GM18907 (cell line): ENCODE results near the gene DOCK4.

Source experiments
- ATAC-seq: cut with Tn5 transposase; IDR thresholded peaks from one replicate; pipeline ENCODE4 v1.9.1; 2021; ENCODE audit warnings: mild to moderate bottlenecking, moderate library complexity; ENCODE audit not compliant: unreplicated experiment

The DOCK4 gene

GRCh38 chr7:111749625-111750024 is 456.6 kb downstream of the DOCK4 start:
- ATAC-seq = no peak

GRCh38 chr7:111747718-111748117 is 458.5 kb downstream of the DOCK4 start:
- ATAC-seq = no peak

- ATAC-seq = no peak
These were observed 459.2 kb downstream of the DOCK4 start for GRCh38 chr7:111746950-111747349.

GRCh38 chr7:111744501-111745155 is 461.6 kb downstream of the DOCK4 start:
- ATAC-seq = no peak

GRCh38 chr7:111743244-111743847 is 462.9 kb downstream of the DOCK4 start:
- no peak for ATAC-seq

- peak; percentile 95 for ATAC-seq
These were observed 464.4 kb downstream of the DOCK4 start for GRCh38 chr7:111741811-111742240.

- ATAC-seq = no peak
These were observed 465.3 kb downstream of the DOCK4 start for GRCh38 chr7:111740942-111741341.

GRCh38 chr7:111736552-111736874 is 469.7 kb downstream of the DOCK4 start:
- no peak for ATAC-seq

GRCh38 chr7:111735661-111736551 is 470.3 kb downstream of the DOCK4 start:
- peak; percentile 72 for ATAC-seq

- no peak for ATAC-seq
These were observed 471.1 kb downstream of the DOCK4 start for GRCh38 chr7:111734954-111735660.

- ATAC-seq = no peak
These were observed 473.3 kb downstream of the DOCK4 start for GRCh38 chr7:111732923-111733322.

GRCh38 chr7:111730476-111731300 is 475.5 kb downstream of the DOCK4 start:
- no peak for ATAC-seq

GRCh38 chr7:111730057-111730456 is 476.1 kb downstream of the DOCK4 start:
- no peak for ATAC-seq

- no peak for ATAC-seq
These were observed 476.7 kb downstream of the DOCK4 start for GRCh38 chr7:111729483-111729882.

- no peak for ATAC-seq
These were observed 477.6 kb downstream of the DOCK4 start for GRCh38 chr7:111728635-111728995.

- no peak for ATAC-seq
These were observed 478.1 kb downstream of the DOCK4 start for GRCh38 chr7:111727905-111728634.

GRCh38 chr7:111718886-111719285 is 487.3 kb downstream of the DOCK4 start:
- no peak for ATAC-seq

- no peak for ATAC-seq
These were observed 494.7 kb downstream of the DOCK4 start for GRCh38 chr7:111711426-111712065.

GRCh38 chr7:111710839-111711380 is 495.3 kb downstream of the DOCK4 start:
- no peak for ATAC-seq
